K562 (cell line): ENCODE results near the gene PITX2.

Experiments
- CEBPB ChIP-seq: fragments of 450-650 bp; IDR thresholded peaks from 2 replicates; pipeline ENCODE4 v1.6.1; 2016; ENCODE audit warnings: missing genetic modification characterization, missing compliant biosample characterization
- CREB1 ChIP-seq, 2 experiments: sonication (generic) in 1 of 2; formaldehyde crosslinking in 1 of 2; IDR thresholded peaks; 2 replicates each; pipeline versions ENCODE4 v1.6.1 to v1.8.0; 2012 to 2022; ENCODE audit warnings: inconsistent platforms in 1 of 2, mild to moderate bottlenecking in 1 of 2, missing genetic modification reagents in 1 of 2, moderate library complexity in 1 of 2
- E2F5 ChIP-seq: sonication (generic); formaldehyde crosslinking; IDR thresholded peaks from 2 replicates; pipeline ENCODE4 v1.8.0; 2022; ENCODE audit warnings: mild to moderate bottlenecking, missing genetic modification reagents
- ETV6 ChIP-seq, 3 experiments: fragments of 150-350 bp in 1 of 3; sonication (generic) in 1 of 3; formaldehyde crosslinking in 1 of 3; IDR thresholded peaks; 2 replicates each; pipeline versions ENCODE4 v1.6.1 to v1.8.0; 2014 to 2022; ENCODE audit warnings: borderline replicate concordance in 2 of 3, low read depth in 2 of 3, antibody characterized with exemption in 1 of 3, low read length in 1 of 3, mild to moderate bottlenecking in 1 of 3, missing genetic modification reagents in 1 of 3
- RBM39 ChIP-seq: fragments of 200-400 bp; formaldehyde crosslinking; optimal IDR thresholded peaks from 2 replicates; pipeline ENCODE3; 2018; ENCODE audit warnings: low read depth, low read length
- RCOR1 ChIP-seq, 2 experiments: IDR thresholded peaks; 2 replicates each; pipeline ENCODE4 v1.6.1; 2012; ENCODE audit warnings: low read depth in 2 of 2, low read length in 2 of 2, borderline replicate concordance in 1 of 2, improper control_type of control experiment in 1 of 2
- RUNX1 ChIP-seq: sonication (generic); IDR thresholded peaks from 2 replicates; pipeline ENCODE4 v1.6.1; 2016; ENCODE audit warnings: antibody characterized with exemption, low read depth
- SNRNP70 ChIP-seq: fragments of 200-400 bp; formaldehyde crosslinking; optimal IDR thresholded peaks from 2 replicates; pipeline ENCODE3; 2017; ENCODE audit warnings: low read depth, low read length
- STAT5A ChIP-seq: IDR thresholded peaks from 2 replicates; pipeline ENCODE4 v1.6.1; 2012; ENCODE audit warnings: low read length, inconsistent platforms, borderline replicate concordance
- U2AF2 ChIP-seq: fragments of 200-400 bp; formaldehyde crosslinking; optimal IDR thresholded peaks from 2 replicates; pipeline ENCODE3; 2017; ENCODE audit warnings: low read depth, mild to moderate bottlenecking, low read length
- ZNF707 ChIP-seq: fragments of 250-450 bp; sonication (Bioruptor Pico); conservative IDR thresholded peaks from 2 replicates; pipeline ENCODE4 v1.8.0; 2022; ENCODE audit warnings: inconsistent platforms, mild to moderate bottlenecking, moderate library complexity
- TF ChIP-seq, protein P1 (sequence below), 3 experiments: IDR thresholded peaks in 2 of 3; conservative IDR thresholded peaks in 1 of 3; 2 replicates each; pipeline ENCODE4 v1.5.1; 2011 to 2012; ENCODE audit warnings: low read length in 3 of 3, mild to moderate bottlenecking in 3 of 3, control low read depth in 2 of 3, improper control_type of control experiment in 1 of 3, inconsistent platforms in 1 of 3, low read depth in 1 of 3, mixed read lengths in 1 of 3, moderate library complexity in 1 of 3; ENCODE audit not compliant: insufficient read depth in 2 of 3
- TF ChIP-seq, protein P2 (sequence below): conservative IDR thresholded peaks from 2 replicates; pipeline ENCODE4 v1.6.1; 2011; ENCODE audit warnings: low read depth, mild to moderate bottlenecking, low read length; ENCODE audit not compliant: control insufficient read depth

- TF ChIP-seq E2F5 (CRISPR knock-in tag) (no peak), ETV6 (IDR thresholded peaks at IDR 0.05; ENCODE audit: borderline replicate concordance in 1 of 2, low read depth in 2 of 2, low read length in 1 of 2) (no peak), ETV6 (CRISPR knock-in tag; IDR thresholded peaks at IDR 0.05; ENCODE audit: borderline replicate concordance) (no peak), CEBPB (tag) (no peak), RUNX1 (no peak), STAT5A (no peak), SNRNP70 (no peak), CREB1 (IDR thresholded peaks at IDR 0.05) (no peak), CREB1 (CRISPR knock-in tag; IDR thresholded peaks at IDR 0.05) (no peak), ZNF707 (no peak), U2AF2 (no peak), RCOR1 (IDR thresholded peaks at IDR 0.05; ENCODE audit: borderline replicate concordance in 1 of 2, low read depth in 2 of 2, low read length in 2 of 2) (no peak), RBM39 (no peak)
- TF ChIP-seq, protein P1, sequence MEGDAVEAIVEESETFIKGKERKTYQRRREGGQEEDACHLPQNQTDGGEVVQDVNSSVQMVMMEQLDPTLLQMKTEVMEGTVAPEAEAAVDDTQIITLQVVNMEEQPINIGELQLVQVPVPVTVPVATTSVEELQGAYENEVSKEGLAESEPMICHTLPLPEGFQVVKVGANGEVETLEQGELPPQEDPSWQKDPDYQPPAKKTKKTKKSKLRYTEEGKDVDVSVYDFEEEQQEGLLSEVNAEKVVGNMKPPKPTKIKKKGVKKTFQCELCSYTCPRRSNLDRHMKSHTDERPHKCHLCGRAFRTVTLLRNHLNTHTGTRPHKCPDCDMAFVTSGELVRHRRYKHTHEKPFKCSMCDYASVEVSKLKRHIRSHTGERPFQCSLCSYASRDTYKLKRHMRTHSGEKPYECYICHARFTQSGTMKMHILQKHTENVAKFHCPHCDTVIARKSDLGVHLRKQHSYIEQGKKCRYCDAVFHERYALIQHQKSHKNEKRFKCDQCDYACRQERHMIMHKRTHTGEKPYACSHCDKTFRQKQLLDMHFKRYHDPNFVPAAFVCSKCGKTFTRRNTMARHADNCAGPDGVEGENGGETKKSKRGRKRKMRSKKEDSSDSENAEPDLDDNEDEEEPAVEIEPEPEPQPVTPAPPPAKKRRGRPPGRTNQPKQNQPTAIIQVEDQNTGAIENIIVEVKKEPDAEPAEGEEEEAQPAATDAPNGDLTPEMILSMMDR (IDR thresholded peaks at IDR 0.05 in 2 of 3, conservative IDR thresholded peaks at IDR 0.05 in 1 of 3; ENCODE audit: insufficient read depth in 2 of 3, low read depth in 1 of 3, low read length in 3 of 3): no peak
- TF ChIP-seq, protein P2, sequence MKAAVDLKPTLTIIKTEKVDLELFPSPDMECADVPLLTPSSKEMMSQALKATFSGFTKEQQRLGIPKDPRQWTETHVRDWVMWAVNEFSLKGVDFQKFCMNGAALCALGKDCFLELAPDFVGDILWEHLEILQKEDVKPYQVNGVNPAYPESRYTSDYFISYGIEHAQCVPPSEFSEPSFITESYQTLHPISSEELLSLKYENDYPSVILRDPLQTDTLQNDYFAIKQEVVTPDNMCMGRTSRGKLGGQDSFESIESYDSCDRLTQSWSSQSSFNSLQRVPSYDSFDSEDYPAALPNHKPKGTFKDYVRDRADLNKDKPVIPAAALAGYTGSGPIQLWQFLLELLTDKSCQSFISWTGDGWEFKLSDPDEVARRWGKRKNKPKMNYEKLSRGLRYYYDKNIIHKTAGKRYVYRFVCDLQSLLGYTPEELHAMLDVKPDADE: no peak
Measured at GRCh38 chr4:110612631-110613269, 10.1 kb downstream of the PITX2 start.
